GM19328 (cell line): ENCODE data around the gene INPP5K.
"Not testable (repeated sequence)": the region's sequence is repeated elsewhere in the genome, so short reads cannot be mapped to it uniquely, and the experiment has no call there.

Experiments
- ATAC-seq: cut with Tn5 transposase; IDR thresholded peaks from one replicate; pipeline ENCODE4 v1.9.1; 2021; ENCODE audit warnings: mild to moderate bottlenecking, moderate library complexity; ENCODE audit not compliant: unreplicated experiment

INPP5K gene

DNA sequence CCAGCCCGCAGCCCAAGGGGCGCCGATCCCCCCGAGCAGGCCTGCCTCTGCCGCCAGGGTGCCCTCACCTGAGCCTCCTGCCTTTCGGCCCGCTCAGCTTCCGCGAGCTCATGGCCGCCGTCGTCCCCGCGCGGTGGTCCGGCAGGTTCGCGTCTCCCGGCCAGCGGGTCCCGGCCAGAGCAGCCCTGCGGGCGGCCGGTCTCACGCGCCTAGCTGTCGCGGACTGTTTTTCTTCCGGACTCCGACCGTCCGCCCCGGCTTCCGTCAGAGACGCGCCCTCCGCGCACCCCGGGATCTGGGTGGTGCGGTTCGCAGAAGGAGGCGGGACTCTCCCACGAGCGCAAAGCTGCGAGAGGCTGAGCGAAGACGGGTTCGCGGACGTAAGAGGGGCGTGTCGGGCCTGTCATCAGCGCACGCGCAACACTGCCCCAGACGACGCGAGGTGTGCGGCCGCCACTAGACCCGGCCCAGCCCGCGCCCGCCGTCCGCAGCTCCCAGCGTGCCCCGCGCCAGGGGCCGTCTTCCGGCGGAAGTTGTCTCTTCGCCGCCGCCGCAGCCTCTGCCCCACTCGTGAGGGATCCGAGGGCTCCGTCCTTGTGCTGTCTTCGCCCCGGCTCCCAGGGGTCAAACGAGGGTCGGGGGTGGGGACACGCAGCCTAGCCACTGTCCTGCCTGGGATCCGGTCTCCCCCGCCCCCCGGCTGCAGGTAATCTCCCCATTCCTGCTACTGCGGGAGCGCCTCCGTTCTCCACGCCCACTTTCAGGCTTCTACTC, at the start of gene INPP5K:
INPP5K (minus strand) TSS at position 225 of the 774 bp plus-strand sequence; CDS start at position 112, 113 bp downstream.
- ATAC-seq: peak; percentile 90

DNA sequence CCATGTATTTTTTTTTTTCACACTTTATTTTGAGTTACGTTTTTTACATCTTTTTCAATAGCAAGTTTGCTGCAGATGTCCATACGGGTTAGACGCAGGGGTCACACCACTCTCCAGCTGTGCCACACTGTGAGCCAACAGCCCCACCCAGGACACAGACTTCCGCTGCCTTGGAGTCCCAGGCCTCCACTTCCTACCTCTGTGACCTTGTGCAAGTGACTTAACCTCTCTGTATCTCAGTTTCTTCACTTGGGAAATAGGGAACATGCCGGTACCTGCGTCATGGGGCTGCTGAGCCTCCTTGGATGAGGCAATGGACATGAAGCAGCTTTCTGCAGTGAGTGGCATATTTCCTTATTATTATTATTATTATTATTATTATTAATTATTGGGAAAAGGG, 49.5 kb upstream of the INPP5K start:
- no peak for ATAC-seq

DNA sequence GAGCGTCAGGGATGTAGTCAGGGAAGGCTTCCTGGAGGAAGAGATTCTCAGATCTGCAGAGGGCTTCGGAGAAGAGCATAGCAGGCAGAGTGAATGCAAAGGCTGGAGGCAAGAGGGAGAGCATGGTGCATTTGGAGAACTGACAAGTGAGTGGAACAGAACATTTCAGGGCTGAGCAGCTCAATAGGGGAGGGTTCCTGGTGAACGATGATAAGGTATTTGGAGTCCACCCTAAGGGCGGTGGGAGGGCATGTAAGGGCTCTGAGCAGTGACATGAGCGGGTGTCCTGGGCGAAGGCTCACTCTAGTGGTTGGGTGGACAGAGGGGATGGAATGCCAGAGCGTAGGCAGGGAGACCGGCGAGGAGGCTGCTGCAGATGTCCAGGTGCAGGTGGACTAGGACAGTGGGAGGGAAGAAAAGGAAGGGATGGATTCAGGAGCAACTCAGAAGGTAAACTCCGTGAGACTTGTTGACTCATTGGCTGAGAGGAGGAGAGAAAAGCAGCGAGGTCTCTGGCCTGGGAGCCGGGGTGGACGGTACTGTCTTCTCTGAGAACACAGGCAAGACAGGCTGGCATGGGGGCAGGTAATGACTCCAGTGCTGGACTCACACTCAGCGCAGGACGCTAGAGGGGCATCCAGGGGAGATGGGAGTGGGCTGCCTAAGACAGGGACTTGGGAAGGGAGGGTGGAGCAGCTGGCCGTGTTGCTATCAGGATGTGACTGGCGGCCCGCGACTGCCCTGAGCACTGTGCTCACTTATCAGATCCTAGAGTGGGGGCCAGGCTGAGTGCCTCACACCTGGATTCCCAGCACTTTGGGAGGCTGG, 47.6 kb upstream of the INPP5K start:
- no peak for ATAC-seq

DNA sequence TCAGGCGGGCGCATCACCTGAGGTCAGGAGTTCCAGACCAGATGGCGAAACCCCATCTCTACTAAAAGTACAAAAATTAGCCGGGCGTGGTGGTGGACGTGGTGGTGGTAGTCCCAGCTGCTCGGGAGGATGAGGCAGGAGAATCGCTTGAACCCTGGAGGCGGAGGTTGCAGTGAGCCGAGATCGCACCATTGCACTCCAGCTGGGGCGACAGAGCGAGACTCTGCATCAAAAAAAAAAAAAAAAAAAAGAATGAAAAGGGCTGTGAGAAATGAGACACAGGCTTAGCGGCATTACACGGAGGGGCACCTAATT, 47.0 kb upstream of the INPP5K start:
- ATAC-seq: not testable (repeated sequence)

DNA sequence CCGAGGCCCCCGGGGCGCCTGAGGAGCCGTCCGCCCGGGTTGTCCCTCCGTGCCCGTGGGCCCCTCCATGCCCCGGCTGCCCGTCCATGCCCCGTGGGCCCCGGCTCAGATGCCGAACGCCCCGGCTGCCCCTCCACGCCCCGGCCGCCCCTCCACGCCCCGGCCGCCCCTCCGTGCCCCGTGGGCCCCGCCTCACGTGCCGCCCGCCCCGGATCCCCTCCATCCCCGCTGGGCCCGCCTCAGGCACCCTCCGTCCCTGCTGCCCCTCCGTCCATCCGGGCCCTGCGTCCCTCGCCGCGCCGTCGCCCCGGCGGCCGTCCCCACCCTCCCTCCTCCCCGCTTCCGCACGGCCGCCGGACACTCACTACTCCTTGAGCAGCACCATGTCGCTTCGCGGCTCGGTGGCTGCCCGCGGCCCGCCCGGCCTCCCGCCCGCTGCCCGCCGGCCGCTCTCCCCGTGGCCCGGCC, 45.8 kb upstream of the INPP5K start:
- peak; percentile 25 for ATAC-seq

GRCh38 chr17:1561420-1562175, 45.2 kb upstream of the INPP5K start:
- ATAC-seq: no peak

DNA sequence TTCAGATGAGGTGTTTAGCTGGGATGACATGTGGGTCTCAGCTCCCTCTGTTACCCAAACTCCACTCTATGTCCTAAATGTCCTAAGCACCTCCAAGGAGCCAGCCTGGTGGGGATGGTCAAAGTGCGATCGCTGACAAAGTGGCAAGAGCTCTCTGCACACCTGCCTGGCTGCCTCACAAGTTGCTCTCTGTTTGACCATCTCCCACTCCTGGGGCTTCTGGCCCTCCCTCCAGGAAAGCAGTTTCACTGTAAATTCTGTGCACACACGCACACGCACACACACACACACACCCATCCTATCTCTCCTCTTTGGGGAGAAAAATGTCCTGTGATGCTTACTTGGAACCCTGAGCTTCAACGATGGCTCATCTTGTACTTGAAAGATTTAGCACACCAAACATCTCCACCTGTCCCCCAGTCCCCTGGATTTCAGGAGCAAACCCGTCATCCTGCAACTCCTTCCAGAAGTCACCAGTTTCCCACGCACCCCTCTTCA, 44.5 kb upstream of the INPP5K start:
- no peak for ATAC-seq

- no peak for ATAC-seq
Observed at GRCh38 chr17:1560101-1560857, 43.9 kb upstream of the INPP5K start.

DNA sequence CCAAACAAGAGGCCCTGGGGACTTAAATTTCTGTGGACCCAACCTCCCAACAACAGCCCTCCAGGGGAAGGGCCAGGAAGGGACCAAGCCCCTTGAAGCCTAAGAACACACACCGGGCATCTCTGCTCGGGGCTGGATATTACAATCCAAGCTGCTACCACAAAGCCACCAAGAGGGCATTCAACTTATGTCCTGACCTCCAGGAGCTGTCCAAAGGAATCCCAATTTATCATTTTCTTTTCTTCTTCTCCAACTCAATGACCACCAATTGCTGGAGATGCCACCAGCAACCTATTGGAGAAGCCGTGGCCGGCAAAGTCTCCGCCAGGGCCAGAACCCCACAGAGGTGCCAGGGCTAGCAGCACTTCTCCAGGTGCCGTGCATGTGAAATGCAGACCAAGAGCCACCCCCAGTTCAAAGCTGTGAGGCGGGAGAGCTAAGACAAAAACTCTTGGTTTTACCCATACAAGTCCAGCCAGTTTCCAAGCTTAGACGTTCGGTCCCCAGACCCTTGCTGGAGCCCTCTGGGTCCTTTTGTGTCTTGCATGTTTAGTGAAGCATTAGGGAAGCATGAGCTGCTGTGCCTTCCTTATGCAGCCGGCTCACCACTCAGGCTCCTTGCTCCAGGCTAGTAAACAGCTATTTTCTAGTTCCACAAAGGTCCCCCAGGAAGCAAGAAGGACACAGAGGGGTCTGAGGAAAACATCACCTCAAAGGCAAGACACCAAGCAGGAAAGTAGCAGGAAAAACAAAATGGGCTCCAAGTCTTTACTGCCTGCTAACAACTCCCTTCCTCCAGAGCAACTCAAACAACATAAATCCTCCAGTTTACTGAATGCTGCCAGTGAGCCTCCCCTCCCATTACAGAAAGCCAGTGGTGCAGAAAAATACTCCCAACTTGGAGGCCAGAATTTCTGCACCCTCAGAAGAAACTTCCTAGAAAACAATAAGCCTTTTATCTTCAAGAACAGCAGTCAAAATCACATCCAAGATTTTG, 42.9 kb upstream of the INPP5K start:
- ATAC-seq: no peak

- ATAC-seq: no peak
Observed at GRCh38 chr17:1558401-1558800, 42.0 kb upstream of the INPP5K start.

GRCh38 chr17:1557355-1558095, 41.1 kb upstream of the INPP5K start:
- no peak for ATAC-seq

- ATAC-seq: no peak
Observed at GRCh38 chr17:1555651-1556471, 39.4 kb upstream of the INPP5K start.

GRCh38 chr17:1554751-1555540, 38.5 kb upstream of the INPP5K start:
- ATAC-seq: no peak

DNA sequence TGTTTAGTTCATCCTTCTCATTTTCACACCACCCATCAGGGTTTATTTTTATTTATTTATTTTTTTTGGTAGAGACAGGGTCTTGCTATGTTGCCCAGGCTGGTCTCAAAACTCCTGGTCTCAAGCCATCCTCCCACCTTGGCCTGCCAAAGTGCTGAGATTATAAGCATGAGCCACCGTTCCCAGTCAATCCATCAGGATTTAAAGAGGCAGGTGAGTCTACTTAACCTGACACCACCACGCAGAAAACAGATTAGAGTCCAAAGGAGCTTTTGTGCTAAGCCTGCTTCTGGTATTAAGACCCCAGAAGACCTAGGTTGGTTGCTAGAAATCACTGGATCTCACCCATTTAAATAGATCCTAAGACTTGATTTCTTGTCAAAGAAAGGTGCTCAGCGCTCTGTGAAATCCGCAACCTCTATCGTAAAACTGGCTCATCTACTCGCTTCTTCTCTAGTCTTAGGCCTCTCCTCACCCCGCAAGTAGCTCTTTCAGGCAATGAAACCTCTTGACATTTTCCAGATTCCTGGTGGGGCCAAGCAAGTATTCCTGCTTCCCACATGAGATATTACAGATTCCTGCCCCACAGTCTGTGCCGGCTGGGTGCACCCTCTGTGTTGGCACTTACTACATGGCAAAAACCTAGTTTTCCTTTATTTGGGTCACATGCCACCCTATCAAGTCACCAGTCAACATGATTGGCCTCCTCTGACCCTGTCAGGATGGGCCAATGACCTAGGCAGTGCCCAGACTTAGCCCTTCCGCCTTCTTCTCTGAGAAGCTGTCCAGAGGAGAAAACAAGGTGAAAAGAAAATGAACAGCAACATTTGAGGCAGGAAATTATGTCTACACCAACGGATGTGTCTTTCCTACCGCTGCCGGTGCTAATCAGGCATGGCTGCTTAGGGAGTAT, 37.2 kb upstream of the INPP5K start:
- no peak for ATAC-seq

DNA sequence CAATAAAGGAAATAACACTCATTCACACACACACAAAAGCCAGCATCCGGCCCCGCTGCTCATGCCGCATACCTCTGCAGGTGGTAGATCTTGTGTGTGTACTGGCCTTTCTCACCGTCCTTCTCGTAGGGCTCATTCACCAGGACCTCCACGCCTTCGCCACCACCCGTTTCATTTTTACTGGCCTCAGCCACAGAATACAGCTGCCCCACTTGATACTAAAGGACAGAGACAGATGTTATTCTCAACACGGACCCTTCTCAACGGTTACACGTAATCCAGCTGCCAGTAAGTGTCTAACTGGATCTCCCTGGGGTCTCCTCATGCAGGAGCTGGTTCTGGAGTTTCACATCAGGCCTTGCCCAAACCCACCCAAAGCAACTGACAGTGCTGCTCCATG, 36.5 kb upstream of the INPP5K start:
- no peak for ATAC-seq

- ATAC-seq: no peak
Observed at GRCh38 chr17:1551741-1552140, 35.3 kb upstream of the INPP5K start.
